GM10266 (cell line): Measurements from ENCODE around the gene CLOCK.

Experiments
- DNase-seq: peaks from one replicate; pipeline ENCODE4 v3.0.0; 2012; ENCODE audit errors: extremely low spot score
- TF ChIP-seq, protein P1 (sequence below): IDR thresholded peaks from 2 replicates; pipeline ENCODE4 v1.5.1; 2012; ENCODE audit warnings: mild to moderate bottlenecking, low read depth; ENCODE audit not compliant: control insufficient read depth, insufficient read depth; ENCODE audit errors: missing control alignments

CLOCK gene

DNA sequence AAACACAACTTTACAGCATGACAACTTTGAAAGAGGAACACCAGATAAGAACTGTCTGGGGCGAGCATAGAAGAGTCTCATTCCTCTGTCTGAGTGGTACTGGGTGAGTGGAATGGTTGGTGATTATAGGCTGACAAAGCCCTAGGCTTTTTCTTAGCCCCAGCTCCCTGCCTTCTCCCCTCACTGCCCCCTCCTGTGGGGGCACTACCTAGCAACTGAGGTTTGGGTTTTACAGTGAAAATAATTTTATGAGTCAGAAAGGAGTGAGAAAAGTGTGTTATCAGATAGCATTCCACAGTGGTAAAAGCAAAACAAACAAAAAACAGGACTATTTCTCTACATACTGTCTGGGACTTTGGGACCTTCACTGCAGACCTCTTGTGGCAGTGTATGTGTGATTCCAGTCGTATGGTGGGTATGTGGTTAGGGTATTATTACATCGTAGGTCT, 161.5 kb downstream of the CLOCK start:
- DNase-seq, result no peak
- TF ChIP-seq, protein P1, sequence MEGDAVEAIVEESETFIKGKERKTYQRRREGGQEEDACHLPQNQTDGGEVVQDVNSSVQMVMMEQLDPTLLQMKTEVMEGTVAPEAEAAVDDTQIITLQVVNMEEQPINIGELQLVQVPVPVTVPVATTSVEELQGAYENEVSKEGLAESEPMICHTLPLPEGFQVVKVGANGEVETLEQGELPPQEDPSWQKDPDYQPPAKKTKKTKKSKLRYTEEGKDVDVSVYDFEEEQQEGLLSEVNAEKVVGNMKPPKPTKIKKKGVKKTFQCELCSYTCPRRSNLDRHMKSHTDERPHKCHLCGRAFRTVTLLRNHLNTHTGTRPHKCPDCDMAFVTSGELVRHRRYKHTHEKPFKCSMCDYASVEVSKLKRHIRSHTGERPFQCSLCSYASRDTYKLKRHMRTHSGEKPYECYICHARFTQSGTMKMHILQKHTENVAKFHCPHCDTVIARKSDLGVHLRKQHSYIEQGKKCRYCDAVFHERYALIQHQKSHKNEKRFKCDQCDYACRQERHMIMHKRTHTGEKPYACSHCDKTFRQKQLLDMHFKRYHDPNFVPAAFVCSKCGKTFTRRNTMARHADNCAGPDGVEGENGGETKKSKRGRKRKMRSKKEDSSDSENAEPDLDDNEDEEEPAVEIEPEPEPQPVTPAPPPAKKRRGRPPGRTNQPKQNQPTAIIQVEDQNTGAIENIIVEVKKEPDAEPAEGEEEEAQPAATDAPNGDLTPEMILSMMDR, result no peak

DNA sequence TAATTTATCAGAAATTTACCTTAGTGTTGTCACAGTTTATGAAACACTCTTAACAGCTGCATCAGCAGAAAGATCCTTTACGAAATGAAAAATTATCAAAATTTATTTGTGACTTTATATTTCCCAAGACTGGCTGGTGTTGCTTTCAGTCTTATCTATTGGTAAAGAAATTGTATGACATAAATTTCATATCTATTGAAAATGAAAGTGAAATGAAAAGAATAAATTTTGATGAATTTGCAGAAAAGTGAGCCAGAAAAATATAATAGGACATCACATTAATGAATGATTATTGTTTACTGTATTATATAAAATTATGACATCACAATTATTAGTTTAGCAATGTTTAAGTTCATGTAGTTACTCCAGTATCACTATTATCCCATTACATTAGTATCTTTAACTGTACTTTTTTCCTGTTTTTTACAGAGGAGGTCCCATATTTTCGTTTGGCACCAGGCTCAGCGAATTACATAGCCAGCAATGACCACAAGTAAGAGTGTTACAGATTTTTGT, 164.2 kb downstream of the CLOCK start:
- TF ChIP-seq, protein P1, result no peak
- no peak for DNase-seq

DNA sequence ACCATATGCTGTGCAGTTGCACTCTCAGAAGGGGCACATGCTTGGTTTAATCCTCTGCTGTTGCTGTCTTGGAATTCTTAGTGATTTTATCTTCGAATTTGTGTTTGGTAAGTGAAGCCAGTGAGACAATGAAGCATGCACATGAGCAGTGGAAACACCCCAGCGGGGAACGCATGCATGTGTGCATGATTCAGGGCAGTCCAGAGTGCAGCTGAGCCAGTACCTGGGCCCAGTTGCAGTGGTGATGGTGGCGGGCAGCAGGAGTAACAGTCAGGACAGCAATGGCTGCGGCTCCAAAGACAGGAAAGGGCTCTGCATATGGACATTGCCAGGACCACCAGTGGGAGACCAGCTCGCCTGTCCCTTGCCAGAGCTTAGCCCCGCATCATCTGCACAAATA, 165.2 kb downstream of the CLOCK start:
- TF ChIP-seq, protein P1, result no peak
- no peak for DNase-seq

DNA sequence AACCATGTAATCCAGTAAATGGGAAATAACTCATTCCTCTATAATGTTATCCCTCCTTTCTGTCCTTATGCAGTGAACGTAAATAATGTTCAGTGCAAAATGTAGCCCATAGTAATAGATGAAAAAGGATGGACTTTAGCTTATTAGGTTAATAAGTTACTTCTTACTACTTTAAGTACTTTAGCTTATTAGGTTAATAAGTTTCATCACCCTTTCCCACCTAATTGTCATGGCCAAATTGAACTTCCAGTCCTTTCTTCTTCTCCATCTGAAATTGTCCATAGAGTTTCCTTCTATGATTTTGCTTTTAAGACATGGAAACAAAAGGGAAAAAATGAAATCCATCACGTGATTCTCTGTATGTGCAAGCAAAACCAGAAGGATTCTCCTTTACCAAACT, 166.1 kb downstream of the CLOCK start:
- no peak for DNase-seq
- TF ChIP-seq, protein P1, result no peak

DNA sequence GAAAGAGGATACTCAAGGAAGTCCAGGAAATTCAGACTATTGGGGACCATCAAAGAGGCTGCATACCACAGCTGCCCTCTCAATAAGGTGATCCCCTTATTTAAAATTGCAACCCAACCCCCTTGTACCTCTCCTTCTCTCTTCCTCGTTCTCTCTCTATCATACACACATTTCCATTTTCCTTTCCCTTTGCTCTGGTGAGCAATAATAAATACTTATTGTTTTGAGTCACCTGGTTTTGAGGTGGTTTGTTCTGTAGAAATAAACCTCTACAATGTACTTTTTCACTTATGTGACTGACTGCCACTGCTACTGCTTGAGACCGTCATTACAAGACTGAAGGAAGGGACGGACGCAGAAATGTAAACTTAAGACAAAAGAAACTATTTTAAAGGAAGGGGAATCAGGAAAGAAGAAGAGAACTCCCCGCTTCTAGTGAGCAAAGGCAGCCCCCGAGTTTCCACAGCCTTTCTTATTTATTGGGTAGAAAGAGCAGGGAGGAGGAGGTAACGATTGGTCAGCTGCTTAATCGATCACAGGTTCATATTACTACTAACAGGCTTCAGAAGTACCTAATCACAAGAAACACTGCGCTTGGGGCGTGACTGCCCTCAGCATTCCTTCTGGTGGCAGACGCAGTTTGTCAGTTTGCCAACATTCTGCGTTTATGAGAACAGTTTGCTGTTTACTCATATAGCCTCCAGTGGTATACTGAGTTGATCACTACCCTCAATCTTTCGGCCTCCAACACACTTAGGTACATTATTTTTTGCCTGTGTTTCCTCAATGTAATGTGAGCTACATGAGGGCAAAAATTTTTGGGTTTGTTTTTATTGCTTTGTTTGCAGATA, 167.9 kb downstream of the CLOCK start:
- DNase-seq, result no peak
- TF ChIP-seq, protein P1, result no peak
